HEK293 (cell line): ENCODE measurements around the gene IQSEC1.

Source experiments
- CTCF ChIA-PET: fragments of 350-600 bp; formaldehyde crosslinking; extraction: SDS; loops from one replicate; lab custom pipeline; 2021; ENCODE audit warnings: antibody characterized with exemption; lab: Yijun Ruan, JAX
- POLR2A ChIA-PET: fragments of 300-600 bp; formaldehyde crosslinking; extraction: SDS; loops from one replicate; lab custom pipeline; 2020; ENCODE audit warnings: antibody characterized with exemption, inconsistent platforms; lab: Yijun Ruan, JAX
- H3K27ac ChIP-seq: fragments of 200-500 bp; sonication (Bioruptor generic); 2 replicates; pipeline ENCODE4 v1.5.1; 2014; ENCODE audit warnings: low read depth, low read length, control low read depth, inconsistent platforms; ENCODE audit errors: extremely low read depth
- H3K36me3 ChIP-seq, 2 experiments: fragments of 200-500 bp in 1 of 2; sonication (Bioruptor generic) in 1 of 2; 1 replicate in 1 of 2; 2 replicates in 1 of 2; pipeline ENCODE4 v1.5.1; 2014 to 2017; ENCODE audit warnings: inconsistent platforms in 2 of 2, low read length in 2 of 2; ENCODE audit not compliant: control insufficient read depth in 2 of 2, insufficient read depth in 1 of 2
- H3K4me1 ChIP-seq: fragments of 200-500 bp; sonication (Bioruptor generic); 2 replicates; pipeline ENCODE4 v1.5.1; 2014; ENCODE audit warnings: mild to moderate bottlenecking, low read length, inconsistent platforms; ENCODE audit not compliant: control insufficient read depth, insufficient read depth
- H3K4me3 ChIP-seq: 2 replicates; pipeline ENCODE4 v1.5.1; 2011; ENCODE audit warnings: low read depth, mild to moderate bottlenecking, control low read depth, low read length, moderate library complexity
- H3K9me3 ChIP-seq: fragments of 200-500 bp; sonication (Bioruptor generic); 2 replicates; pipeline ENCODE4 v1.5.1; 2014; ENCODE audit warnings: low read depth, low read length, inconsistent platforms; ENCODE audit not compliant: control insufficient read depth, insufficient read depth
- GLIS1 ChIP-seq: fragments of 450-650 bp; formaldehyde crosslinking; IDR thresholded peaks from 2 replicates; pipeline ENCODE4 v1.5.1; 2016; ENCODE audit warnings: missing biosample characterization, missing genetic modification characterization
- KLF16 ChIP-seq: fragments of 450-650 bp; formaldehyde crosslinking; IDR thresholded peaks from 2 replicates; pipeline ENCODE4 v1.5.1; 2017; ENCODE audit warnings: missing biosample characterization, missing genetic modification characterization
- SP2 ChIP-seq: fragments of 450-650 bp; formaldehyde crosslinking; IDR thresholded peaks from 2 replicates; pipeline ENCODE4 v1.5.1; 2016; ENCODE audit warnings: missing biosample characterization, missing genetic modification characterization
- SP7 ChIP-seq: fragments of 450-650 bp; formaldehyde crosslinking; IDR thresholded peaks from 2 replicates; pipeline ENCODE4 v1.5.1; 2016; ENCODE audit warnings: missing biosample characterization, missing genetic modification characterization
- ZBTB20 ChIP-seq: fragments of 450-650 bp; formaldehyde crosslinking; IDR thresholded peaks from 2 replicates; pipeline ENCODE4 v1.5.1; 2016; ENCODE audit warnings: missing biosample characterization, missing genetic modification characterization
- ZBTB21 ChIP-seq: fragments of 450-650 bp; formaldehyde crosslinking; IDR thresholded peaks from 2 replicates; pipeline ENCODE4 v1.5.1; 2017; ENCODE audit warnings: missing biosample characterization, missing genetic modification characterization
- ZEB2 ChIP-seq: fragments of 450-650 bp; formaldehyde crosslinking; IDR thresholded peaks from 2 replicates; pipeline ENCODE4 v1.5.1; 2016; ENCODE audit warnings: missing biosample characterization, missing genetic modification characterization
- ZNF10 ChIP-seq: fragments of 450-650 bp; formaldehyde crosslinking; IDR thresholded peaks from 2 replicates; pipeline ENCODE4 v1.5.1; 2017; ENCODE audit warnings: missing biosample characterization, missing genetic modification characterization
- ZNF112 ChIP-seq: fragments of 450-650 bp; formaldehyde crosslinking; IDR thresholded peaks from 2 replicates; pipeline ENCODE4 v1.5.0; 2017; ENCODE audit warnings: missing biosample characterization, missing genetic modification characterization
- ZNF114 ChIP-seq: fragments of 450-650 bp; formaldehyde crosslinking; IDR thresholded peaks from 2 replicates; pipeline ENCODE4 v1.5.0; 2017; ENCODE audit warnings: missing biosample characterization, missing genetic modification characterization
- ZNF184 ChIP-seq: fragments of 450-650 bp; IDR thresholded peaks from 2 replicates; pipeline ENCODE4 v1.5.1; 2018; ENCODE audit warnings: missing biosample characterization, mild to moderate bottlenecking, missing genetic modification characterization
- ZNF202 ChIP-seq: fragments of 450-650 bp; formaldehyde crosslinking; IDR thresholded peaks from 2 replicates; pipeline ENCODE4 v1.5.1; 2016; ENCODE audit warnings: missing biosample characterization, missing genetic modification characterization, borderline replicate concordance
- ZNF341 ChIP-seq: fragments of 450-650 bp; formaldehyde crosslinking; IDR thresholded peaks from 2 replicates; pipeline ENCODE4; 2016; ENCODE audit warnings: low read depth, missing biosample characterization, missing genetic modification characterization
- ZNF473 ChIP-seq: fragments of 450-650 bp; formaldehyde crosslinking; IDR thresholded peaks from 2 replicates; pipeline ENCODE4 v1.5.1; 2017; ENCODE audit warnings: missing biosample characterization, missing genetic modification characterization
- ZNF510 ChIP-seq: fragments of 450-650 bp; formaldehyde crosslinking; IDR thresholded peaks from 2 replicates; pipeline ENCODE4 v1.5.1; 2018; ENCODE audit warnings: mild to moderate bottlenecking, missing genetic modification characterization, missing biosample characterization; ENCODE audit not compliant: insufficient replicate concordance
- ZNF610 ChIP-seq: fragments of 450-650 bp; formaldehyde crosslinking; IDR thresholded peaks from 2 replicates; pipeline ENCODE4 v1.5.1; 2016; ENCODE audit warnings: missing biosample characterization, missing genetic modification characterization, borderline replicate concordance
- ZNF629 ChIP-seq: fragments of 450-650 bp; formaldehyde crosslinking; IDR thresholded peaks from 2 replicates; pipeline ENCODE4 v1.5.1; 2017; ENCODE audit warnings: missing biosample characterization, missing genetic modification characterization
- ZNF677 ChIP-seq: fragments of 450-650 bp; IDR thresholded peaks from 2 replicates; pipeline ENCODE4 v1.5.0; 2018; ENCODE audit warnings: missing biosample characterization, mild to moderate bottlenecking, missing genetic modification characterization, moderate library complexity
- ZSCAN16 ChIP-seq: fragments of 450-650 bp; formaldehyde crosslinking; IDR thresholded peaks from 2 replicates; pipeline ENCODE4 v1.5.1; 2016; ENCODE audit warnings: missing biosample characterization, missing genetic modification characterization
- TF ChIP-seq, protein P1 (sequence below): fragments of 450-650 bp; formaldehyde crosslinking; IDR thresholded peaks from 2 replicates; pipeline ENCODE4 v1.5.1; 2016; ENCODE audit warnings: missing biosample characterization, missing genetic modification characterization, low read depth
- TF ChIP-seq, protein P2 (sequence below): fragments of 450-650 bp; formaldehyde crosslinking; IDR thresholded peaks from 2 replicates; pipeline ENCODE4; 2016; ENCODE audit warnings: missing biosample characterization, missing genetic modification characterization
- TF ChIP-seq, protein P3 (sequence below): fragments of 450-650 bp; formaldehyde crosslinking; IDR thresholded peaks from 2 replicates; pipeline ENCODE4 v1.5.1; 2016; ENCODE audit warnings: missing biosample characterization, missing genetic modification characterization, borderline replicate concordance
- TF ChIP-seq, protein P4 (sequence below): fragments of 450-650 bp; formaldehyde crosslinking; IDR thresholded peaks from 2 replicates; pipeline ENCODE4 v1.5.1; 2016; ENCODE audit warnings: missing biosample characterization, missing genetic modification characterization

Gene IQSEC1

DNA sequence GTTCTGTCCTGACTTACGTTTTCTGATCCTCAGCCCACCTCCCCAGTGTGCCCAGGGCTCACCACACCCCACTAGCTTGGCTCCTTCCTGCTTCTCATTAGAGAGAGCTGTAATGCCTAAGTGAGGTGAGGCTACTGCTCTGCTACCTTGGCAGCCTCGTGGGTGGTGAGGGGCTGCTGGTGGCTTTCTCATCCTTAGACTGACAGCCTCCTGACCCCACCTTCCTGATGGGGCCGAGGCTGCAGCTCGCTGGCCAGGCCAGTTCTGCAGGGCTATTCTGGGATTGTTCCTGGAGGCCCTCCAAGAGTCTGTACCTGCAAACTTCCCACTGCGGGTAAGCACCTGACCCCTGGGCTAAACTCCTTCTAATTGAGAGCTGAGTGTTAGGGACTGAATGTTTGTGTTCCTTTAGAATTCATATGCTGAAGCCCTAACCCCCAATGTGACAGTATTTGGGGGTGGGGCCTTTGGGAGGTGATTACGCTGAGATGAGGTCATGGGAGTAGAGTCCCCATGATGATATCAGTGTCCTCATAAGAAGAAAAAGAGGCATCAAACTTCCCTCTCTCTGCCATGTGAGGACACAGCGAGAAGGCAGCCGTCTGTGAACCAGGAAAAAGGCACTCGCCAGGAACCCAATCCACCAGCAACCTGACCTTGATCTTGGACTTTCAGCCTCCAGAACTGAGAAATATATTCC is 38.1 kb upstream of the IQSEC1 start:
- no peak overlapping the region for H3K27ac ChIP-seq
- no peak overlapping the region for H3K4me3 ChIP-seq
- H3K9me3 ChIP-seq: no peaks in the 10 kb centered on the region
- peak; percentile 90 for TF ChIP-seq ZNF184 (tag by site-specific recombination)
- no peak for TF ChIP-seq ZNF510 (tag by site-specific recombination)
- TF ChIP-seq ZNF629 (tag by site-specific recombination): peak; percentile 78
- TF ChIP-seq ZNF202: no peak
- TF ChIP-seq SP2 (tag by site-specific recombination): no peak
- no peak for TF ChIP-seq ZNF610 (tag by site-specific recombination)
- TF ChIP-seq ZNF114 (tag by site-specific recombination): no peak
- TF ChIP-seq, protein P1, sequence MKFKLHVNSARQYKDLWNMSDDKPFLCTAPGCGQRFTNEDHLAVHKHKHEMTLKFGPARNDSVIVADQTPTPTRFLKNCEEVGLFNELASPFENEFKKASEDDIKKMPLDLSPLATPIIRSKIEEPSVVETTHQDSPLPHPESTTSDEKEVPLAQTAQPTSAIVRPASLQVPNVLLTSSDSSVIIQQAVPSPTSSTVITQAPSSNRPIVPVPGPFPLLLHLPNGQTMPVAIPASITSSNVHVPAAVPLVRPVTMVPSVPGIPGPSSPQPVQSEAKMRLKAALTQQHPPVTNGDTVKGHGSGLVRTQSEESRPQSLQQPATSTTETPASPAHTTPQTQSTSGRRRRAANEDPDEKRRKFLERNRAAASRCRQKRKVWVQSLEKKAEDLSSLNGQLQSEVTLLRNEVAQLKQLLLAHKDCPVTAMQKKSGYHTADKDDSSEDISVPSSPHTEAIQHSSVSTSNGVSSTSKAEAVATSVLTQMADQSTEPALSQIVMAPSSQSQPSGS: peak; percentile 67
- peak; percentile 79 for TF ChIP-seq ZBTB21 (tag by site-specific recombination)
- no peak for TF ChIP-seq GLIS1 (tag by site-specific recombination)
- TF ChIP-seq, protein P2, sequence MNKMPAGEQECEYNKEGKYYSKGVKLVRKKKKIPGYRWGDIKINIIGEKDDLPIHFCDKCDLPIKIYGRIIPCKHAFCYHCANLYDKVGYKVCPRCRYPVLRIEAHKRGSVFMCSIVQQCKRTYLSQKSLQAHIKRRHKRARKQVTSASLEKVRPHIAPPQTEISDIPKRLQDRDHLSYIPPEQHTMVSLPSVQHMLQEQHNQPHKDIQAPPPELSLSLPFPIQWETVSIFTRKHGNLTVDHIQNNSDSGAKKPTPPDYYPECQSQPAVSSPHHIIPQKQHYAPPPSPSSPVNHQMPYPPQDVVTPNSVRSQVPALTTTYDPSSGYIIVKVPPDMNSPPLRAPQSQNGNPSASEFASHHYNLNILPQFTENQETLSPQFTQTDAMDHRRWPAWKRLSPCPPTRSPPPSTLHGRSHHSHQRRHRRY (tag by site-specific recombination): no peak
- H3K36me3 ChIP-seq: no peaks in the 10 kb centered on the region
- CTCF ChIA-PET: interaction anchor here (0.6 to 1.2 kb wide), 2 partner anchors 19 to 341 kb away, joined by 3 read pairs; no protein-coding TSS in a partner anchor
- no peaks in the 10 kb centered on the region; the same call in 1 of the 2 replicates for H3K4me1 ChIP-seq
- POLR2A ChIA-PET: no interaction called here

DNA sequence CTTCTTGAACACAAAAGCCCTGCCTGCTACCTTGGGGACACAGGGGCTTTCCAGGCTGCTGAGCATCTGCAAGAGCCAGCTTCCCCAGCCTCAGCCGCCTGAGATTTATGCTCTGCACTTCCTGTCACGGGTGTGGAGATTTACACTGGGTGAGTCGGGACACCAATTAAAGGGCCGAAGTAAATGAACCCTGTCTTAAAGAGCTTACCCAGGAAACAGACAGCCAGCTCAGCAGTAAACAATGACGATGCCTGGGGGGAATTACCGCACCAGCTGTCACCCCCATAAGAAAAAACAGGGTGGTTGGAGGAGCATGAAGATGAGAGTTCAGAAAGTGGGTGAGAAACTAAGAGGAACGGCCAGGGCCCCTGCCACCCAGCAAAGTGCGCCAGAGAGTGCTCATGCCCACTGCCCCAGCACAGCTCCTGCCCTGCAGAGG is 37.5 kb upstream of the IQSEC1 start:
- POLR2A ChIA-PET: no interaction called here
- TF ChIP-seq ZBTB20 (tag by site-specific recombination): peak; percentile 34; the same call in 1 of the 2 replicates
- no peak for TF ChIP-seq ZNF10
- no peak for TF ChIP-seq ZNF112 (tag by site-specific recombination)
- peak; percentile 65; the same call in 1 of the 2 replicates for TF ChIP-seq SP7 (tag by site-specific recombination)
- TF ChIP-seq KLF16 (tag by site-specific recombination): no peak
- TF ChIP-seq ZEB2: 0 out of 2 replicates have a peak, but pooled peaks have one; percentile 32
- no peak for TF ChIP-seq ZSCAN16 (tag by site-specific recombination)
- TF ChIP-seq, protein P3, sequence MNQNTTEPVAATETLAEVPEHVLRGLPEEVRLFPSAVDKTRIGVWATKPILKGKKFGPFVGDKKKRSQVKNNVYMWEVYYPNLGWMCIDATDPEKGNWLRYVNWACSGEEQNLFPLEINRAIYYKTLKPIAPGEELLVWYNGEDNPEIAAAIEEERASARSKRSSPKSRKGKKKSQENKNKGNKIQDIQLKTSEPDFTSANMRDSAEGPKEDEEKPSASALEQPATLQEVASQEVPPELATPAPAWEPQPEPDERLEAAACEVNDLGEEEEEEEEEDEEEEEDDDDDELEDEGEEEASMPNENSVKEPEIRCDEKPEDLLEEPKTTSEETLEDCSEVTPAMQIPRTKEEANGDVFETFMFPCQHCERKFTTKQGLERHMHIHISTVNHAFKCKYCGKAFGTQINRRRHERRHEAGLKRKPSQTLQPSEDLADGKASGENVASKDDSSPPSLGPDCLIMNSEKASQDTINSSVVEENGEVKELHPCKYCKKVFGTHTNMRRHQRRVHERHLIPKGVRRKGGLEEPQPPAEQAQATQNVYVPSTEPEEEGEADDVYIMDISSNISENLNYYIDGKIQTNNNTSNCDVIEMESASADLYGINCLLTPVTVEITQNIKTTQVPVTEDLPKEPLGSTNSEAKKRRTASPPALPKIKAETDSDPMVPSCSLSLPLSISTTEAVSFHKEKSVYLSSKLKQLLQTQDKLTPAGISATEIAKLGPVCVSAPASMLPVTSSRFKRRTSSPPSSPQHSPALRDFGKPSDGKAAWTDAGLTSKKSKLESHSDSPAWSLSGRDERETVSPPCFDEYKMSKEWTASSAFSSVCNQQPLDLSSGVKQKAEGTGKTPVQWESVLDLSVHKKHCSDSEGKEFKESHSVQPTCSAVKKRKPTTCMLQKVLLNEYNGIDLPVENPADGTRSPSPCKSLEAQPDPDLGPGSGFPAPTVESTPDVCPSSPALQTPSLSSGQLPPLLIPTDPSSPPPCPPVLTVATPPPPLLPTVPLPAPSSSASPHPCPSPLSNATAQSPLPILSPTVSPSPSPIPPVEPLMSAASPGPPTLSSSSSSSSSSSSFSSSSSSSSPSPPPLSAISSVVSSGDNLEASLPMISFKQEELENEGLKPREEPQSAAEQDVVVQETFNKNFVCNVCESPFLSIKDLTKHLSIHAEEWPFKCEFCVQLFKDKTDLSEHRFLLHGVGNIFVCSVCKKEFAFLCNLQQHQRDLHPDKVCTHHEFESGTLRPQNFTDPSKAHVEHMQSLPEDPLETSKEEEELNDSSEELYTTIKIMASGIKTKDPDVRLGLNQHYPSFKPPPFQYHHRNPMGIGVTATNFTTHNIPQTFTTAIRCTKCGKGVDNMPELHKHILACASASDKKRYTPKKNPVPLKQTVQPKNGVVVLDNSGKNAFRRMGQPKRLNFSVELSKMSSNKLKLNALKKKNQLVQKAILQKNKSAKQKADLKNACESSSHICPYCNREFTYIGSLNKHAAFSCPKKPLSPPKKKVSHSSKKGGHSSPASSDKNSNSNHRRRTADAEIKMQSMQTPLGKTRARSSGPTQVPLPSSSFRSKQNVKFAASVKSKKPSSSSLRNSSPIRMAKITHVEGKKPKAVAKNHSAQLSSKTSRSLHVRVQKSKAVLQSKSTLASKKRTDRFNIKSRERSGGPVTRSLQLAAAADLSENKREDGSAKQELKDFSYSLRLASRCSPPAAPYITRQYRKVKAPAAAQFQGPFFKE (tag by site-specific recombination): no peak
- no peak for TF ChIP-seq ZNF473 (tag by site-specific recombination)
- TF ChIP-seq ZNF677 (tag by site-specific recombination): no peak
- no peak for TF ChIP-seq GLIS1 (tag by site-specific recombination)
- TF ChIP-seq, protein P4, sequence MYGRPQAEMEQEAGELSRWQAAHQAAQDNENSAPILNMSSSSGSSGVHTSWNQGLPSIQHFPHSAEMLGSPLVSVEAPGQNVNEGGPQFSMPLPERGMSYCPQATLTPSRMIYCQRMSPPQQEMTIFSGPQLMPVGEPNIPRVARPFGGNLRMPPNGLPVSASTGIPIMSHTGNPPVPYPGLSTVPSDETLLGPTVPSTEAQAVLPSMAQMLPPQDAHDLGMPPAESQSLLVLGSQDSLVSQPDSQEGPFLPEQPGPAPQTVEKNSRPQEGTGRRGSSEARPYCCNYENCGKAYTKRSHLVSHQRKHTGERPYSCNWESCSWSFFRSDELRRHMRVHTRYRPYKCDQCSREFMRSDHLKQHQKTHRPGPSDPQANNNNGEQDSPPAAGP: peak; percentile 86
- peak; percentile 38; the same call in 1 of the 2 replicates for TF ChIP-seq ZNF341

More for the DNA sequence above, 37.5 kb upstream of the IQSEC1 start:
- no peak overlapping the region for H3K27ac ChIP-seq
- H3K4me3 ChIP-seq: no peak overlapping the region
- no peaks in the 10 kb centered on the region; the same call in 1 of the 2 replicates for H3K4me1 ChIP-seq
- CTCF ChIA-PET: interaction anchor here (0.6 to 1.2 kb wide), 3 partner anchors 18 to 341 kb away, joined by 3 to 4 read pairs (median 3); no protein-coding TSS in a partner anchor
- H3K9me3 ChIP-seq: no peaks in the 10 kb centered on the region
- no peaks in the 10 kb centered on the region for H3K36me3 ChIP-seq
